T-helper 1 cell (primary cell): ENCODE results near the gene RAD21L1.
A peak's percentile ranks its signal among the peaks of the same experiment; 100 is the strongest.
"Not testable (repeated sequence)": the region's sequence is repeated elsewhere in the genome, so short reads cannot be mapped to it uniquely, and the experiment has no call there.

Source experiments
- DNase-seq, 5 donors: peaks; one replicate each; pipeline ENCODE4 v3.0.0-alpha.2; 2012 to 2020

The RAD21L1 gene

GRCh38 chr20:1199964-1200363 is 25.9 kb upstream of the RAD21L1 start:
- DNase-seq: no peak

- no peak for DNase-seq
These were observed 22.9 kb upstream of the RAD21L1 start, which contains the start of gene C20orf202 for GRCh38 chr20:1202762-1203504. Gene C20orf202 (plus strand): TSS chr20:1203454. CDS start chr20:1203586, 132 bp downstream.

- no peak for DNase-seq
These were observed 22.2 kb upstream of the RAD21L1 start for GRCh38 chr20:1203630-1204029.

DNA sequence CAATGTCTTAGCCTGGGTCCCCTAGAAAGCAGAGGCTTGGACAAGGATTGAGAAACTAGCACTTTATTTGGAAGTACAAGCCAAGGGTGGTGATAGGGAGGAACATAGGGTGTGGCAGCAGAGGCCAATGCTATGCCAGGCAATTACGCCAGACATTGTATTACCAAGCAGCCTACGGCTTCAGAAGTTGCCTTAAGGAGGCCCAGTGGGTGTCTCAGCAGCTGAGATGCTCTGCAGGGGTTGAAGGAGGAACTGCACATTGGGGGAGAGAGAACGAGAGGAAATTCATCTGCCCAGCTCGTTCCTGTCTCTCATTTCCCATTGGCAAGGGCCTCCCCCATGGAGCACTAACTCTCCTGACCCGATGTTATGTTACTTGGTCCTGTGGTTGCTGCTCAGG is 21.7 kb upstream of the RAD21L1 start:
- no peak for DNase-seq

GRCh38 chr20:1204576-1204975 is 21.3 kb upstream of the RAD21L1 start:
- no peak for DNase-seq

- DNase-seq: no peak
These were observed 20.0 kb upstream of the RAD21L1 start for GRCh38 chr20:1205802-1206201.

DNA sequence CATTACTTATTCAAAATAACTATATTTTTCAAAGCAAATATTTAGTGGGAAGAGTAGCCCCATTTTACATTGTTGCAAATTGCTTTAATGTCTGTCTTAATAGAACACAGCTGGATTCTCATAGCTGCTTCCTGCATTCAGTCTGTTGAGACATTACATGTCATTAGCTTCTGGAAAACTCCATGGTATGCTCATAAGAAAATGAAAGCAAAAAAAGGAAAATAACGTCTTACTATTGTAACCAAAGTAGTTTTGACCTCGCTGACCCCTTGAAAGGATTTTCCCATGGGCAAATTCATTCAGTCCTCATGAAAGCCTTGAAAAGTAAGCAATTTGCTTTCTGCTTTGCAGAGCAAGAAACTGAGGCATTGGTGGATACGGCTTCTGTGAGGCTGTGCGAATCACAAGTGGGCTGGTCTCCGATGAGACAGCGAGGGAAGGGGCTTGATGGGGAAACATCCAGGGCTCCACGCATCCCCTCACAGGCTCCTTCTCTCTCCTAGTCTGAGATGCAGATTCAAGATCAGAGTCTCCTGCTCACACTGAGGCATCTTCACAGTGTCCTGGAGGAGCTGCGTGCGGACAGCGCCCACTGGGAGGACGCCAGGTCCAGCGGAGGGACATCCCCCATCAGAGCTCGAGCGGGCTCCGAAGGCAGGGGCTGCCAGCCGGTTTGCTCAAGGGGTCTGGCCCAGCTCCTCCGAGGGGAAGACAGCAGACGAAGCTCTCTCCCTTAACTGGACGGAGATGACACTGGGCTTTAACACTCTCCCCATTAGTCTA is 19.3 kb upstream of the RAD21L1 start:
- DNase-seq: no peak

- no peak for DNase-seq
These were observed 18.5 kb upstream of the RAD21L1 start for GRCh38 chr20:1207293-1207878.

GRCh38 chr20:1209447-1210387 is 16.1 kb upstream of the RAD21L1 start:
- DNase-seq: no peak

DNA sequence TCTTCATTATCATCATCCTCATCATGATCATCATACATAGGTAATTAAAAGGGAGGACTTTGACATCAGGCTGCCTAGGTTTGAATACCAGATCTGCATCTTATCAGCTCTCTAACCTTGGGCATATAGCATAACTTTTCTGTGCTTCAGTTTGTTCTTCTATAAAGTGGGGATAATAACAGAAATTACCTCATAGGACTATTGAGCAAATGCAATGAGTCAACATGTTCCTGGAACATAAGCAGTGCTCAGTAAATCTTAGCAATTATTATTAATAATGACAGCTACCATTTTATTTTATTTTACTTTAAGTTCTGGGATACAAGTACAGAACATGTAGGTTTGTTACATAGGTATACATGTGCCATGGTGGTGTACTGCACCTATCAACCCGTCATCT is 15.3 kb upstream of the RAD21L1 start:
- no peak for DNase-seq

DNA sequence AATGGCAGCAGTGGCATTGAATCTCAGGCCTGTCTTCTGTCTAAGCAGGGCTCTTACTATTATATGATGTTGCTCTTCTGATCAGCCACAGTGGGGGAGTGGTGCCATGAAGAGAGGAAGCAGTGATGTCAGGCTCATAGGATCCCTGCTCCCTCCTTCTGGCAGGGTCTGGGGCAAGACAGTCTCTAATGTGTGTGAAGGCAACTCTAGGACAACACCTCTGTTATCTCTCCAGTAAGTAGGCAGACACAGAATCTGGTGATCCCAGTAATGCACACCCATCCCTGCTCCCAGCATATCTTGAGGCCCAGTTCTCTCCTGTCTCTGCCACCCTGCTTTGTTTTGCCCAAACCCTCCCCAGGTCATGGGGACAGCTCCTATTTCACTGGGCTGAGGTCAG is 13.8 kb upstream of the RAD21L1 start:
- DNase-seq: no peak

DNA sequence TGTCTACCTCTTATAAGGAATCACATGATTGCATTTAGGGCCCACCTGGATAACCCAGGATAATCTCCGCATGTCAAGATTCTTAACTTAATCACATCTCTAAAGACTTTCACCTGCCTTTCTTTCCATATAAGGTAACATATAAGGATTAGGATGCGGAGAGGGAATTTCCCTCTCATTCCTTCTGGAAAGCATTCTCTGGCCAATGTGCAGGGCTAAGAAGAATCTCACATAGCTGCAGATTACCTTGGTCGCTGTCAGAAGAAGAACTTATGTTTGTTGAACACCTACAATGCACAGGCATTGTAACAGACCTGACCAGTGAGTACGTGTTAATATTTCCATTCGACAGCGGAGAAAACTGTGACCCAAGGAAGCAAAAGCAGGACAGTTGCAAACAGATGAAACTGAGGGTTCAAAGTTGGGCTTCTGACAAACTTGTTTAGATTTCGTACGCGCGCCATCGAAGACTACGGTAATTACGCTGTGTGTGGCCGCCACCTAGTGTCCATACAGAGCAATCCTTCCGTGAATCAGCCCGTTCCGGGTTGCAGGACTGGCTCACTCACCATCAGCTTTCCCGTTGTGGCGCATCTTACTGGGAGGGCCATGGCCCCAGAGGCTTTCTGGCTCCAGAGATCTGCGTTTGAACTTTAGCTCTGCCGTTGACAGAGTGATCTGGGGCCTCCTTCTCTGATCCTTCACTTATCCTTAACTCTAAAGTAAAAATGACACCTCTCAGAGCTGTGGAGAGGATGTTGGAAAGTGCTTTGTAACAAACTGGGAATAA is 13.0 kb upstream of the RAD21L1 start:
- DNase-seq: peak; percentile 29 to 76 (median 46)

DNA sequence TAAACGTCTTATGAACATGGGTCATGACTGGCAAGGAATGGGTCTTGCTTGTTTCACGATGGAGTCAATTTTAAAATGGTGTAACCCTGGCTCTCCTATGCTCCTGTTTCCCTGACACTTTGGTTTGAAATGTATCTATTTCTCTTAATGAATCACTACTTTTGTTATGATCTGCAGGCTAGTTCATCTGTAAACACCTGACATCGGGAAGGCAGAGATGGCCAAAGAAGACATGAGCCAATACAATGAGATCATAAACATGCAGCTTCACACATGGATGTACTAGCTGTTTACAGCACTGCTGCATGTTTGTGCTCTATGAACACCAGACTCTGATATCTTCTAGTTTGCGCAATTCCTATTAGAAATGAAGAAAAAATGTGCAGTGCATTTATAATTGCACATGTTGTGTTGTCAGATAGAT is 11.0 kb upstream of the RAD21L1 start:
- peak in 1 of 5 donors; percentile 10 for DNase-seq

GRCh38 chr20:1215386-1216170 is 10.3 kb upstream of the RAD21L1 start:
- DNase-seq: peak in 1 of 5 donors; percentile 47

DNA sequence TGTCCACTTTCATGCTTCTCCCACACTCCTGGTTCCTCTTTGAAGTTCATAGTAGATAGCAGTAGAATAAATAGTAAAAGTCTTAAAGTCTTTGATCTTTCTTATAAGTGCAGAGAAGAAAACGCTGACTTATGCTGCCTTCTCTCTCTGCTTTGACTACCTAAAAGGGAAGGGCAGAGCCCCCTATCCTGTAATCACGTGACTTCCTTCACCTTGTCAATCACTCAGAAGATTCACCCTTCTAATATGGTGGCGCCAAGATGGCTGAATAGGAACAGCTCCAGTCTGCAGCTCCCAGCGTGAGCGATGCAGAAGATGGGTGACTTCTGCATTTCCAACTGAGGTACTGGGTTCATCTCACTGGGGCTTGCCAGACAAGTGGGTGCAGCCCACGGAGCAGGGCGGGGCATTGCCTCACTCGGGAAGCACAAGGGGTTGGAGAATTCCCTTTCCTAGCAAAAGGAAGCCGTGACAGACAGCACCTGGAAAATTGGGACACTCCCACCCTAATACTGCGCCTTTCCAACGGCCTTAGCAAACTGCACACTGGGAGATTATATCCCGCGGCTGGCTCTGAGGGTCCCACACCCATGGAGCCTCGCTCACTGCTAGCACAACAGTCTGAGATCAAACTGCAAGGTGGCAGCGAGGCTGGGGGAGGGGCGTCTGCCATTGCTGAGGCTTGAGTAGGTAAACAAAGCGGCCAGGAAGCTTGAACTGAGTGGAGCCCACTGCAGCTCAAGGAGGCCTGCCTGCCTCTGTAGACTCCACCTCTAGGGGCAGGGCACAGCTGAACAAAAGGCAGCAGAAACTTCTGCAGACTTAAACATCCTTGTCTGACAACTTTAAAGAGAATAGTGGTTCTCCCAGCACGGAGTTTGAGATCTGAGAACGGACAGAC is 9.1 kb upstream of the RAD21L1 start:
- not testable (repeated sequence) for DNase-seq

DNA sequence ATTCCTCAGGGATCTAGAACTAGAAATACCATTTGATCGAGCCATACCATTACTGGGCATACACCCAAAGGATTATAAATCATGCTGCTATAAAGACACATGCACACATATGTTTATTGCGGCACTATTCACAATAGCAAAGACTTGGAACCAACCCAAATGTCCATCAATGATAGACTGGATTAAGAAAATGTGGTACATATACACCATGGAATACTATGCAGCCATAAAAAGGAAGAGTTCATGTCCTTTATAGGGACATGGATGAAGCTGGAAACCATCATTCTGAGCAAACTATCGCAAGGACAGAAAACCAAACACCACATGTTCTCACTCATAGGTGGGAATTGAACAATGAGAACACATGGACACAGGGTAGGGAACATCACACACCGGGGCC is 3.1 kb upstream of the RAD21L1 start:
- DNase-seq: not testable (repeated sequence)

DNA sequence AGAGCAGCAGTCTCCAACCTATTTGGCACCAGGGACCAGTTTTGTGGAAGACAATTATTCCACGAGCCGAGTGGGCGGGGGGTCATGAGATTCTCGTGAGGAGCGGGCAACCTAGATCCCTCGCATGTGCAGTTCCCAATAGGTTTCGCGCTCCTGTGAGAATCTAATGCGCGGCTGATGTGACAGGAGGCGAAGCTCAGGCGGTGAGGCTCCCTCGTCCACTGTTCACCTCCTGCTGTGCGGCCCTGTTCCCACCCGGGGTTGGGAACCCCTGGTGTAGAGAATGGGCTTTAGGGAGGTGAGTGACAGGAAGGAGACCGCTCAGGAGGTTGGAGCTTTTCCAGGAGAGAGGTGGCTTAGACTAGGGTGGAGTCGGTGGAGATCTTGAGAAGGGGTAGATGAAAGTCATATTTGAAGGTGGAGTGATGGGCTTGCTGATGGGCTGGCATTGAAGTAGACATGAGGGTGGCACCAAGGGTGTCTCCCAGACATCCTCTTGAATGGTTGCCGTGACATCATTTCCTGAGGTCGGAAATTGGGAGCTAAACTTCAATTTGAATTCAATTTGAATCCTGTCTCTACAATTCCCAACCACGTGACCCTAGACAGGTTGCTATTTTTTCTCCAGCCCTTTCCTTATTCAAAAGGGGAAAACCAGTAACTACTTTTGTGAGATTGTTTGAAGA is 1.5 kb upstream of the RAD21L1 start:
- no peak for DNase-seq

DNA sequence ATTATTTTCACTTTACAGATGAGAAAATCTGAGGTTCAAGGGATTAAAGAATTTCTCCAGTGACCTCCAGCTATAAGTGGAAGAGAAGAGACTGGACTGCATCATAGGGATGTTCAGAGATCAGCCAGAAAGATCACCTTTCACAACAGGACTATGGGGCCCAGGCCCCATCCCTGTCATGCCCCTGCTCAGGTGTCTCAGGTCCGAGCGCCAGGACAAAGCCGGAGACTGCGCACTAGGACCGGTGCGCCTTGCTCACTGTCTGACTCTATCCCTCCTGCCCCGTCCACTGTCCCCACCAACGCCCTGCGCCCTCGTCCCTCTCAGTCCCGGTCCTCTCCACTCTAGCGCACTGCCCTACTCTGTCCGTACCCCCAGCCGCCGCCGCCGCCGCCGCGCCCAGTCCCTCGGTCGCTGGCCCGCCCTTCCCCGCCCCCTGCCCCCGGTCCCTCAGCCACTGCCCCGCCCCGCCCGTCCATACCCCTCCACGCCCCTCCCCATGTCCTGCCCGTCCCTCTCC is 521 bp upstream of the RAD21L1 start:
- DNase-seq: no peak

- no peak for DNase-seq
These were observed 3.7 kb downstream of the RAD21L1 start for GRCh38 chr20:1229541-1229940.
